Stimulated activated CD4-positive, alpha-beta T cell treated with anti-CD3 and anti-CD28 coated beads, Interleukin-4, amount 100 ng/mL, for 48 hours (primary cell): ENCODE measurements around the gene JDP2.

Source experiments
- DNase-seq, 2 donors: peaks; one replicate each; pipeline ENCODE4 v3.0.0-alpha.2; 2020; ENCODE audit warnings: low read depth in 2 of 2

JDP2 gene

DNA sequence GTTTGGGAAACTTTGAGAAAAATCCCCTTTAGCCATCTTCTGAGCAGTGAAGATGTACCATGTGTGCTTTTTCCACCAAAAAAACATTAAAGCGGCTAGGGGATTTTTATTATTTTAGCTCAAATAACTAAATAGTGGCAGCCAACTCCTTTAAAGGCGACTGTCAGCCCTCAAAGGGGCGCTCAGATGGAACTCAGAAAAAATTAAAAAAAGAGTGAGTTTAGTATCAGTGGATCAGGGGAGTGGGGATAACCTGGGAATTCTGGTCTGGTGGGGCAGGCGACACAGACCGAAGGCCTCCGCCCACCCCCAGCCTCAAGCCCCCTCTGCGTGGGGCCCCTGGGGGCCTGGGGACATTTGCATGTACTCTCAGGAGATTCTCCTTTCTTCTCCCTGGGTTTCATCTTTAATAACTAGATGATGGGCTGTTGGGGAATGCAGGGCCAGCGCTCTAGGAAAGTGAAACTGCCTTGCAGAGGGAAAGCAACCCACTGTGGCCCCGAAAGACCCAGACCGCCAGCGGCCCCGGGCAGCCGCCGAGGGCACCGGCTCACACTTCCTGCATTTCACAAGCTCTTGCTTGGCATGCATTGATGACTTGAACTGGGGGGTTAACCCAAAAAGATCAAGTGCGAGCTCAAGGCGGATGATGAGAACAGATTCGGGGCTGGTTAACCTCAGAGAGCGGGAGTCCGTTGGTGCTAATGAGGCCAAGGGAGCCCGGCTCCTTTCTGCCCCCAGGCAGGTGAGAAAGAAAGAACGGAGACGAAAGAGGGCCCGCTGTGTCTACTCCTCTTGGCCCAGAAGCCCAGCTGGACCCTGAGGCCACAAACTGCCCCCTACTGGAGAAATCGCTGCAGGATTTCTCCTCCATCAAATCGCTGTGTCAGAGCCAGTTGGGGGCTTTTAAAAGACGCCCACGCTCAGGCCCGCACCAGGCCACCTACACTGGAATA is 87.1 kb downstream of the JDP2 start:
- no peak for DNase-seq

DNA sequence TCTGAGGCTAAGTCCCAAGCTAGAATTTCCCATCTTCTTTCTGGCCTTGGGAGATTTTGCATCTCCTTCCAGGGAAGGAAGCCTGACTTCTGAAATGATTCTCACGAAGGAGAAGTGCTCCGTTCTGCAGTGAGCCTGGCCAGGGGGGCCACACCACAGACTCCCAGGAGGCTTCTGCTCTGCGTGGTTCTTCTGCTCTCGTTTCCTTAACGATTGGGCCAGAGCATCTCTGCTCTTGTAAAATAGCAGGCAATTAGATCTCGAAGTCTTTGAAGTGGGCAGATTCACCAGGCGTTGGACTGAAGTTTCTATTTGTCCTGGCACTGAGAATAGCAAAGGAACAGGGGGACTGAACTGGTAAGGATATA is 87.8 kb downstream of the JDP2 start:
- no peak for DNase-seq

DNA sequence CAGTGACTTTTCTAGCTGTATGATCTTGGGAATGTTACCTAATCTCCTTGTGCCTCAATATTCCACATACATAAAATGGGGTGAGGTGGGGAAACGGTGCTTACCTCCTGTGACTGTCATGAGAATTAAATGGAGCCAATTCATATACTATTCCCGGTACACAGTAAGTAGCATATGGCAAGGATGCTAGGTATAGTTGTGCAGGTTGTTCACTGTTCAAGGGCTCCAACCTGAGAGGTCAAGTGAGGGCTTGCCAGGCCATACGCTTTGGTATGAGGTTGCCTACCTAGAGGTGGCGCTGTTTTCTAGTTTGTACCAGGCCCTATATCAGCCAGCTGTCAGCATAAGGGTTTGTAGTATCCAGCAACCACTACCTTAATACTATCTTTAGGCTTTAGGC is 90.8 kb downstream of the JDP2 start:
- no peak for DNase-seq

DNA sequence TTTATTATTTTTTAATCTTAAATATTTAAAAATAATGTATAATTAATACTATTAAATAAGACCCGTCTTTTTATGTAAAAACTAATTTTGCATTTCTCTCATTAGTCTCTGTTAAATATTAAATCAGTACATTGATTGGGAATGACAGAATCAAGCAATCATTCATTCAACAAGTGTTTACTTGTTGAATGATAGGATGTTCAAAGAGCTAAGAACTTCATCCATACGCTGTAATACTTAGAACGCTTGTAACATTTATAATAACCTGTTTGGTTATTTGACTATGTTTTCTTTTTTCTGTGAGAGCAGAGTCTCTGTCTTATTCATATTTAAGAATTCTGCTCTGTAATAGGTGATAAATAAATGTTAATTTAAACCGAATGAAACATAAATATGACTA is 91.6 kb downstream of the JDP2 start:
- DNase-seq, result no peak

DNA sequence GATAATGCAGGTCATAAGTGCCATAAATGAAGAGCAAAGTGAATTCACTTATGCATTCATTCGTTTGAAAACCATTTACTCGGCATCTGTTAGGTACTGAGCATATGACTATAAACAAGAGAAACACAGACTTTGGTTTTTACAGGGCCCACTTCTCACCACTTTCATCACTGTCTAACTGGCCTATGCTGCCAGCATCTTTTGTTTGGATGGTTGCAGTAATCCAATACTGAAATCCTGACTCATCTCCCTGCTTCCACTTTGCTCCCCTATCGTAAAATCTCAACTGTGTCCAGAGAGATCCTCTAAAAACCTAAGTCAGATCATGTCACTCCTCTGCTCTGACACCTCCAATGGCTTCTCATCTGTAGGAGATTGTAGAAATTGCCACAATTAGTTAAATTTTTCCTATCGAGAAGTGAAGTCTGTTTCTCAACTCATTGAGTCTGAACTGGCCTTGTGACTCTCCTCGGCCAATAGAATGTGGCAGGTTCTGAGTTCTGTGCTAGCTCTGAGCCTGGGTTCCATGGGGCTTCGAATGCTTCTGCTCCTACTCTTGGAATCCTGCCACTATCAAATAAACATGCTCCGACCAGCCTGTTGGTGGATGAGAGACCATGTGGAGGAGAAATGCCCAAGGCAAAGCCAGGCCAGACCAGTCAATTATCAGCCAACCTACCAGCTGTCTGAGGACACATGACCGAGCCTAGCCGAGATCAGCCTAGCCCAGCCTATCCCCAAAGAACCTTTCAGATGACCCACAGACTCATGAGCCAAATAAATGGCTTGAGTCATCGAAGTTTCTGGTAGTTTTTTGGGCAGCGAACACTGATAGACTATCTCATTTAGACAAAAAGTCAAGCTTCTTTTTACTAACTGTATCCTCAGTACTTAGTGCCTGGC is 92.3 kb downstream of the JDP2 start:
- DNase-seq, result no peak

DNA sequence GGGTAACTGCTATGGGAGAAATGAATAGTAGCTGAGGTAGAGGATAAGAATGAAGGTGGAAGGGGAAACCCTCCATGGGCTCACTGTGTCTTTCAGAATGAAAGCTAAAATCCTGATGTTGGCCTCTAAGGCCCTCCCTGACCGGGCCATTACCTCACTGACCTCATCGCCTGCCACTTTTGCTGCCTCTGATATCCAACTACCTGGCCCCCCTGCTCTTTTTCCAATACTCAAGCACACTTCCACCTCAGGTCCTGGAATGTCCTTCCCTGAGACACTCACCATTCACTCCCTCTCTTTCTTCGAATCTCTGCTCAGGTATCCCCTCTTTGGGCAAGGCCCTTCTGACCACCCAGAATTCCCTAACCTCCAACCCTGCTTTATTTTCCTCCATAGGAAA is 93.0 kb downstream of the JDP2 start:
- DNase-seq, result no peak

DNA sequence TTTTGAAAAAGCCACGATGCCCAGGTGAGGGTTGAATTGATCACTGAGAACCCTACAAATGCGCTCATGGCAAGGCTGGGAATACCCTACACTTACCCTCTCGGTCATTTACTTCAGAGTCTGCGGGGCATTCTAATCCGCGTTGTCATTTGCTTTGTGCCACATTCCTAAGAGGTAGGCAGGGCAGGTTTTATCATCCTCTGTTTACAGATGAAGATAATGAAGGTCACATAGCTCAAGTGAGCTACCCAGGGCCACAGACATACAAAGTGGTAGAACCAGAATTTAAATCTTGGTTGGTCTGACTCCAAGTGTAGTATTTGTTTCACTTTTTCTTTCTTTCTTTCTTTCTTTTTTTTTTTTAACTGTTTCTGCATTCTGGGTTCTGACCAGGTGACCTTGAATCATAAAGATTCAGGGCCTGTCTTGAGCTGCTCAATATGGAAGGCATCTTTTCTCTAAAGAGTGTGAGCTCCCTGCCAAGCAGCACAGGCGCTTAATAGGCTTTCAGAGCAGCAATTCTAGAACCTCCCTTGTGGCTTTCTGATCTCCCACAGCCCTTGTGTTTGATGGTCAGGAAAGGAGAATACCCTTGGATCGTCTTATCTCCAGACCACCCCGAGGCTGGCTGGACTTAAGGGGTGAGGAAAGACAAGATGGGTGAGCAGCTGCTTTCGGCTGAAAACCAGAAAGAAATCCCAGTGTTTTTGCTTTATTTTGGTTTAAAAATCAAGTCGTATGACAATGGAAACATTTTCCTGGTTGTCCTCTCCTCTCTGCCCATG is 93.8 kb downstream of the JDP2 start:
- DNase-seq, result no peak

DNA sequence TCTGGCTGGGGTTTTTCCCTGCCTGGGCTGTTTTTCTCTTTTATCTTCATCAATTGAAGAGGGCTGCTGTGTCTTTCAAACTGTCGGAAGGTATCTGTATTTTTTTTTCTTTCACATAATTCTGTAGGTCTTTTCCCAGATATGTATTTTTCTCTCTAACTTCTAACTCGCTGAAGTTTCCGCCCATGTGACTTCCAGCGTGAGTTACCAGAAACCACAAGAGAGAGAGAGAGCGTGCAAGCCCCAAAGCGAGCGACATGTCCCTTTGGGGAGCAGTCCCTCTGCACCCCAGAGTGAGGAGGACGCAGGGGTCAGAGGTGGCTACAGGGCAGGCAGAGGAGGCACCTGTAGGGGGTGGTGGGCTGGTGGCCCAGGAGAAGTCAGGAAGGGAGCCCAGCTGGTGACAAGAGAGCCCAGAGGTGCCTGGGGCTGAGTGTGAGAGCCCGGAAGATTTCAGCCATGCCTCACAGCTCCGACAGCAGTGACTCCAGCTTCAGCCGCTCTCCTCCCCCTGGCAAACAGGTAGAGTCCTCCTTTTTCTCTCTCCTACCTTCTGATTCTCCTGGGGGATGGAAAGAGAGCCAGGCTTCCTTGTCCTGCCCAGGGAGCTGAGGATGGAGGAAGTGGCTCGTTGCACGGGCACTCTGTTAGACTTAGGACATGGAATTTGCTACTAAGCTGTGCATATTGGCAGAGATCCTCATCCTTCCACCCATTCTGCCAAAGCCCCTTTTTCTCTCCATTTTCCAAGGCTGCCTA is 94.6 kb downstream of the JDP2 start, which contains the start of gene BATF:
Gene BATF, plus strand, starts transcription at position 246 of the 759 bp plus-strand sequence. Its CDS starts 214 bp downstream, at position 460.
- peak; percentile 58 to 65 for DNase-seq

DNA sequence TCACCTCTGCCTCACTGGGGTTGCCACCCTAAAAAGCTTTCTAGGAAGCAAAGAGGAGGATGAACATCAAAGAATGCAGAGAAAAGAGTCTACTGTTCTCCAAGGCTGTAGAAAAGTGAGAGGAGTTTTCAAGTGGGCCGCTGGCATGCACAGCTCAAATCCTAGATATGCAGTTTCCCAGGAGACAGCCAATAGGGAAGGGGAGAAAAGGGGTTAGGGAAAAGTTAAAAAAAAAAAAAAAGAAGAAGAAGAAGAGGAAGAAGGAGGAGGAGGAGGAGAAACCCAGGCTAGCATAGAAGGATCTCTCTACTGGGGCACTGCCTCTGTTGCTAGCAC is 95.1 kb downstream of the JDP2 start:
- DNase-seq, result no peak
